Neural progenitor cell (in vitro differentiated cells): ENCODE data around the gene RPS2. TPM values are rescaled to one million over a fixed set of nuclear protein-coding genes. Genes with fewer than 3 reads are reported as not detected.

ENCODE experiments used
- DNase-seq: peaks from one replicate; pipeline ENCODE4 v3.0.0-alpha.2; 2016; ENCODE audit warnings: low spot score
- H2AFZ ChIP-seq: fragments of 200-600 bp; sonication (generic); replicated peaks from 2 replicates; pipeline ENCODE4 v1.6.1; 2016; ENCODE audit warnings: antibody characterized with exemption
- H3F3A ChIP-seq: fragments of 200-600 bp; sonication (generic); 2 replicates; pipeline ENCODE4 v1.6.1; 2016; ENCODE audit warnings: antibody characterized with exemption, low read depth
- H3K27ac ChIP-seq: fragments of 200-600 bp; sonication (generic); 2 replicates; pipeline ENCODE4 v1.5.1; 2016; ENCODE audit warnings: mild to moderate bottlenecking
- H3K27me3 ChIP-seq: fragments of 200-600 bp; sonication (generic); 2 replicates; pipeline ENCODE4 v1.6.1; 2016; ENCODE audit warnings: mild to moderate bottlenecking, moderate library complexity
- H3K36me3 ChIP-seq: fragments of 200-600 bp; sonication (generic); 2 replicates; pipeline ENCODE4 v1.5.1; 2016
- H3K4me1 ChIP-seq: fragments of 200-600 bp; sonication (generic); 2 replicates; pipeline ENCODE4 v1.6.1; 2016; ENCODE audit warnings: mixed run types
- H3K4me2 ChIP-seq: fragments of 200-600 bp; sonication (generic); 2 replicates; pipeline ENCODE4 v1.6.1; 2016
- H3K4me3 ChIP-seq: fragments of 200-600 bp; sonication (generic); 2 replicates; pipeline ENCODE4 v1.5.1; 2016
- H3K79me2 ChIP-seq: fragments of 200-600 bp; sonication (generic); 2 replicates; pipeline ENCODE4 v1.6.1; 2016; ENCODE audit warnings: low read depth
- H3K9ac ChIP-seq: fragments of 200-600 bp; sonication (generic); 2 replicates; pipeline ENCODE4 v1.6.1; 2016
- H3K9me3 ChIP-seq: fragments of 200-600 bp; sonication (generic); 2 replicates; pipeline ENCODE4 v1.5.1; 2016; ENCODE audit warnings: low read depth
- H4K20me1 ChIP-seq: fragments of 200-600 bp; sonication (generic); 2 replicates; pipeline ENCODE4 v1.6.1; 2016; ENCODE audit warnings: low read depth
- H3K27ac Mint-ChIP-seq: 3 replicates; pipeline ENCODE4 v1.8.0; 2021; ENCODE audit warnings: mixed read lengths
- H3K27me3 Mint-ChIP-seq: 2 replicates; pipeline ENCODE4 v1.8.0; 2022; ENCODE audit warnings: low read depth, mild to moderate bottlenecking, inconsistent platforms, moderate library complexity, mixed read lengths; ENCODE audit not compliant: insufficient read depth
- H3K36me3 Mint-ChIP-seq: 3 replicates; pipeline ENCODE4 v1.8.0; 2021; ENCODE audit warnings: mixed read lengths
- H3K4me1 Mint-ChIP-seq: 3 replicates; pipeline ENCODE4 v1.8.0; 2021; ENCODE audit warnings: mixed read lengths
- H3K4me3 Mint-ChIP-seq: 3 replicates; pipeline ENCODE4 v1.8.0; 2021; ENCODE audit warnings: mild to moderate bottlenecking, moderate library complexity, mixed read lengths
- H3K9me3 Mint-ChIP-seq: 3 replicates; pipeline ENCODE4 v1.8.0; 2020; ENCODE audit warnings: mixed read lengths
- EZH2 ChIP-seq: fragments of 200-600 bp; sonication (generic); IDR thresholded peaks from 2 replicates; pipeline ENCODE4 v1.6.1; 2017; ENCODE audit warnings: antibody characterized with exemption, mild to moderate bottlenecking, moderate library complexity
- EZH2phosphoT487 ChIP-seq: fragments of 200-600 bp; sonication (generic); IDR thresholded peaks from 2 replicates; pipeline ENCODE4 v1.6.1; 2017; ENCODE audit warnings: antibody characterized with exemption
- total RNA-seq: library from RNA; depleted of rRNA; stranded (reverse); fragments of >200 nt; gene quantifications from 2 replicates; pipeline ENCODE4 v1.2.3, GENCODE V29; 2015; ENCODE audit warnings: low replicate concordance
- TF ChIP-seq, protein P1 (sequence below): fragments of 200-600 bp; sonication (generic); IDR thresholded peaks from 2 replicates; pipeline ENCODE4 v1.5.1; 2017; ENCODE audit warnings: antibody characterized with exemption, mild to moderate bottlenecking

Gene RPS2
- total RNA-seq, 1 donor from 2014 or later = 3,079 TPM

DNA sequence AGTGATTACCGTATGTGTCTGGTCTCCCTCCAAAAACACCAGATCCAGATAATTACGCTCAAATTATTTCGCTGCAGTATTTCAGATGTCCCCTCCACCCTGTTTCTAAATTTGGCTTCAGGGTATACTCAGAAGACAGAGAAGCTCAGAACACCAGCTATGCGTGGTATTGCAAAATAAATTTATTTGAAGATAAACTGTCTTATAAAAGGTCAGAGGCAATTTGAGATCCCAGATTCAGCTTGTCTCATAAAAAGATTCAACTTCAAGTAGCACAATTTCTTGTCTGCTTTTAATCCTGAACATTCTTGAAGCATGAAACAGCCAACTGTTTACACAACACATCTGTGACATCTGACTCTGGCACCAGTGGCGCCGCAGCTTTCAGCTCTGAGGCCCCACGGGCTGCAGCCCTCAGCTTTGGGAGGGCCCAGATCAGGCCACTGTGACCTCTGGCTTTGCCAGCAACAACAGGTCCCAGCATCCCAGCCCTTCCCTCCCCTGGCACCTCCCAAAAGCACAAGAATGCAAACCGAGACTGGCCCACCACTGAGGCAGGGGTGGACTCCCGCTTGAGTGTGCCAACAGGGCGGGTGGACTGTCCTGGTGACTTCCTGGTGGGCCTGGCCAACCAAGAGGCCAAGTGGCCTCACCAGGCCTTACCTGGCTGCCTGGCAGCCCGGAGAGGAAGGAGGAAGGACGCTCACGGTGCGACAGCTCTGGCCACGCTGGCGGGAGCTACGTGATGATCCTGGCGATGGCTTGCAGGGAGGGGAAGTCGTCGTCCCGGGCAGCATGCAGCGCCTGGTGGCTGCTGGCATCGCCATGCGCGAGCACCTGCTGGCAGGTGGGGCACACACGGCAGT is 33.1 kb upstream of the RPS2 start:
- Histone ChIP-seq H4K20me1 (peaks cover 6% of the 10 kb centered on the region), H3K4me3 (no peak overlapping the region), H3K79me2 (no peaks in the 10 kb centered on the region), H3K27ac (no peak overlapping the region), H3K9ac (no peak overlapping the region), H3K27me3 (peaks cover 8% of the 10 kb centered on the region), H3K4me2 (no peak overlapping the region), H2AFZ (no peak overlapping the region), H3F3A (peaks cover 24% of the 10 kb centered on the region), H3K36me3 (no peaks in the 10 kb centered on the region), H3K9me3 (no peaks in the 10 kb centered on the region), H3K4me1 (no peaks in the 10 kb centered on the region)
- Mint-ChIP-seq H3K27ac (no peak overlapping the region), H3K36me3 (peaks cover 9% of the 10 kb centered on the region), H3K27me3 (peaks cover 2% of the 10 kb centered on the region), H3K9me3 (no peaks in the 10 kb centered on the region), H3K4me1 (no peaks in the 10 kb centered on the region), H3K4me3 (no peak overlapping the region)
- TF ChIP-seq EZH2phosphoT487 (no peak), EZH2 (no peak)
- TF ChIP-seq, protein P1, sequence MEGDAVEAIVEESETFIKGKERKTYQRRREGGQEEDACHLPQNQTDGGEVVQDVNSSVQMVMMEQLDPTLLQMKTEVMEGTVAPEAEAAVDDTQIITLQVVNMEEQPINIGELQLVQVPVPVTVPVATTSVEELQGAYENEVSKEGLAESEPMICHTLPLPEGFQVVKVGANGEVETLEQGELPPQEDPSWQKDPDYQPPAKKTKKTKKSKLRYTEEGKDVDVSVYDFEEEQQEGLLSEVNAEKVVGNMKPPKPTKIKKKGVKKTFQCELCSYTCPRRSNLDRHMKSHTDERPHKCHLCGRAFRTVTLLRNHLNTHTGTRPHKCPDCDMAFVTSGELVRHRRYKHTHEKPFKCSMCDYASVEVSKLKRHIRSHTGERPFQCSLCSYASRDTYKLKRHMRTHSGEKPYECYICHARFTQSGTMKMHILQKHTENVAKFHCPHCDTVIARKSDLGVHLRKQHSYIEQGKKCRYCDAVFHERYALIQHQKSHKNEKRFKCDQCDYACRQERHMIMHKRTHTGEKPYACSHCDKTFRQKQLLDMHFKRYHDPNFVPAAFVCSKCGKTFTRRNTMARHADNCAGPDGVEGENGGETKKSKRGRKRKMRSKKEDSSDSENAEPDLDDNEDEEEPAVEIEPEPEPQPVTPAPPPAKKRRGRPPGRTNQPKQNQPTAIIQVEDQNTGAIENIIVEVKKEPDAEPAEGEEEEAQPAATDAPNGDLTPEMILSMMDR = no peak
- DNase-seq = no peak

DNA sequence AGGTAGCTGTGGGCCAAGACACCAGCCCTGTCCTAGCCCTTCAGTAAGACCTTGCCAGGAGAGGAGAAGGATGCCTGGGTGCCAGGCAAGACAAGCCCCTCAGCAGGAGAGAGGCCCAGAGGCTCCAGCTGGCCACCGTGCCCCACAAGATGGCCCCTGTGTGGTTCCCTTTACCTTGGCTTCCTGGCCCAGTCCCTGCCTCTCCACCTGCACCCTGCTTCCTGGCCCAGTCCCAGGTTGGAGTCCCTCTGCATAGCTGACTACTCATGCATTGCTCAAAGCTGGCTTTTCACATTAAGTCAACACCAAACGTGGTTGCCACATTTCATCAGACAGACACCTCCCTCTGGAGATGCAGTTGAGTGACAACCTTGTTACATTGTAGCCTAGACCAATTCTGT is 29.1 kb upstream of the RPS2 start:
- DNase-seq = no peak
- peaks cover 2% of the 10 kb centered on the region for H3K9me3 Mint-ChIP-seq
- TF ChIP-seq, protein P1 = no peak
- no peak for TF ChIP-seq EZH2
- no peak for TF ChIP-seq EZH2phosphoT487
- H3K27me3 ChIP-seq = peaks cover 48% of the 10 kb centered on the region
- no peak overlapping the region for H3K4me3 ChIP-seq
- H3K27ac ChIP-seq = no peak overlapping the region
- peaks cover 22% of the 10 kb centered on the region for H4K20me1 ChIP-seq
- H3F3A ChIP-seq = peaks cover 55% of the 10 kb centered on the region
- H3K27me3 Mint-ChIP-seq = peaks cover 22% of the 10 kb centered on the region
- H3K4me3 Mint-ChIP-seq = no peak overlapping the region
- H3K9me3 ChIP-seq = no peaks in the 10 kb centered on the region
- no peak overlapping the region for H3K4me2 ChIP-seq
- H3K36me3 ChIP-seq = no peaks in the 10 kb centered on the region
- H3K79me2 ChIP-seq = no peaks in the 10 kb centered on the region
- H2AFZ ChIP-seq = no peak overlapping the region
- H3K36me3 Mint-ChIP-seq = peaks cover 7% of the 10 kb centered on the region
- H3K9ac ChIP-seq = no peak overlapping the region
- no peak overlapping the region for H3K27ac Mint-ChIP-seq
- H3K4me1 Mint-ChIP-seq = peaks cover 8% of the 10 kb centered on the region
- H3K4me1 ChIP-seq = peaks cover 10% of the 10 kb centered on the region

DNA sequence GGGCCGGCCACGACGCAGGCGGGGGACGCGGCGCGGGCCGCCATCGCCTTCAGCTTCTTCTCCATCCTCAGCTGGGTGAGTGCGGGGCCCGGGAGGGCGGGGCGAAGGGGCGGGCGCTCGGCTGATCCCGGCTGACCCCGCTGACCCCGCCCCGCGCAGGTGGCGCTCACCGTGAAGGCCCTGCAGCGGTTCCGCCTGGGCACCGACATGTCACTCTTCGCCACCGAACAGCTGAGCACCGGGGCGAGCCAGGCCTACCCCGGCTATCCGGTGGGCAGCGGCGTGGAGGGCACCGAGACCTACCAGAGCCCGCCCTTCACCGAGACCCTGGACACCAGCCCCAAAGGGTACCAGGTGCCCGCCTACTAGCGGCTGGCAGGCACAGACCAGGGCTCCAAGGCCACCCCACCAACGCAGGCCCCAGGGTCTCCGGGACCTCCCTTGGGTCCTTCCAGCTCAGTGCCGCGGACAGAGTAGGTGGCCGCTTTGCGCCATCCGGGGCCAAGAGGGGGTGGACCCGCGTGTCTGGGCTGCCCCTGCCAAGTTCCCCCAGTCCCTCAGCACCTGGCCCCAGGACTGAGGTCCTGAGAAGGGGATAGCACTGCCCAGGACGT is 28.2 kb upstream of the RPS2 start:
- peaks cover 2% of the 10 kb centered on the region for H3K9me3 Mint-ChIP-seq

More for the DNA sequence above, 28.2 kb upstream of the RPS2 start:
- Histone ChIP-seq H3K4me1 (peaks cover 10% of the 10 kb centered on the region), H3K4me3 (no peak overlapping the region), H3K9ac (no peak overlapping the region), H3K4me2 (peak overlapping the region; percentile 24), H3K27me3 (peaks cover 58% of the 10 kb centered on the region), H2AFZ (no peak overlapping the region), H3K27ac (no peak overlapping the region), H3K9me3 (no peaks in the 10 kb centered on the region), H3F3A (peaks cover 58% of the 10 kb centered on the region), H3K36me3 (no peaks in the 10 kb centered on the region), H3K79me2 (no peaks in the 10 kb centered on the region), H4K20me1 (peaks cover 24% of the 10 kb centered on the region)
- Mint-ChIP-seq H3K4me3 (no peak overlapping the region), H3K4me1 (peaks cover 11% of the 10 kb centered on the region), H3K27me3 (peaks cover 27% of the 10 kb centered on the region), H3K27ac (no peak overlapping the region), H3K36me3 (peaks cover 8% of the 10 kb centered on the region)
- TF ChIP-seq EZH2phosphoT487 = no peak
- TF ChIP-seq, protein P1 = no peak
- no peak for TF ChIP-seq EZH2
- peak; percentile 51 for DNase-seq
